SH-SY5Y (cell line): ENCODE data around the gene PCDHGA1.

Source experiments
- GATA2 ChIP-seq: IDR thresholded peaks from 2 replicates; pipeline ENCODE4 v1.6.1; 2011; ENCODE audit warnings: mild to moderate bottlenecking, low read depth, low read length
- GATA3 ChIP-seq: IDR thresholded peaks from 2 replicates; pipeline ENCODE4 v1.6.1; 2011; ENCODE audit warnings: low read depth, mild to moderate bottlenecking, low read length, moderate library complexity

GRCh38 chr5:141523991-141524390, 193.7 kb downstream of the PCDHGA1 start:
- no peak for TF ChIP-seq GATA2
- no peak for TF ChIP-seq GATA3
